ENCODE data around the gene FCHSD2. TPM values are rescaled to one million over a fixed set of nuclear protein-coding genes. Genes with fewer than 3 reads are reported as not detected.

The FCHSD2 gene
- total and polyA plus RNA-seq, 2 donors (not counting 1 experiment from before 2014, with no cell fraction given) = 113 to 189 TPM

- intact Hi-C loops (cut with micrococcal nuclease) = loop anchor here (1.0 kb wide), 2 partner anchors 347 to 458 kb away; no protein-coding TSS in a partner anchor
- Mint-ChIP-seq H3K27me3 (no peaks in the 10 kb centered on the region), H3K27ac (peak overlapping the region; percentile 86), H3K4me1 (peaks cover 24% of the 10 kb centered on the region), H3K9me3 (ENCODE audit: insufficient read depth) (no peaks in the 10 kb centered on the region), H3K4me3 (no peak overlapping the region)
- TF ChIP-seq CTCF (IDR thresholded peaks at IDR 0.05) = peak; percentile 77
- no peak for TF ChIP-seq EZH2 (IDR thresholded peaks at IDR 0.05; ENCODE audit: borderline replicate concordance, insufficient read depth, low read depth, low read length, poor library complexity, severe bottlenecking)
- H3K36me3 ChIP-seq (replicated peaks in 1 of 2; ENCODE audit: control extremely low read depth in 1 of 2, control insufficient read depth in 1 of 2, extremely low read depth in 1 of 2, insufficient read depth in 2 of 2, low read length in 1 of 2) = peaks cover 0 to 76% of the 10 kb centered on the region in 2 experiments
- peak overlapping the region; percentile 22 to 38 for H3K27ac ChIP-seq (ENCODE audit: low read length in 2 of 2)
- ChIA-PET POLR2A (interaction anchor here (0.6 to 1.7 kb wide), 6 partner anchors 9 to 345 kb away, joined by 3 to 5 read pairs (median 3); no protein-coding TSS in a partner anchor), CTCF (interaction anchor here (0.6 to 9.3 kb wide), 30 partner anchors 9 to 504 kb away, joined by 3 to 126 read pairs (median 4); partner anchors contain the start of gene STARD10)
- H3K4me2 ChIP-seq (replicated peaks; ENCODE audit: low read depth, low read length, poor library complexity, severe bottlenecking) = no peak overlapping the region
- H3K4me3 ChIP-seq (ENCODE audit: control extremely low read depth in 1 of 5, extremely low read depth in 1 of 5, insufficient read depth in 1 of 5, low read depth in 2 of 5, low read length in 4 of 5) = no peak overlapping the region
- ATAC-seq (ENCODE audit: low read depth) = peak; percentile 69
- peak; percentile 57 for DNase-seq
- no peaks in the 10 kb centered on the region for H3K79me2 ChIP-seq (ENCODE audit: control insufficient read depth, insufficient read depth, low read length)
- H3K9ac ChIP-seq (ENCODE audit: low read length) = no peak overlapping the region
- H3K9me3 ChIP-seq (ENCODE audit: control extremely low read depth in 1 of 3, control insufficient read depth in 2 of 3, insufficient read depth in 1 of 3, low read length in 2 of 3) = no peaks in the 10 kb centered on the region
- peaks cover 22% of the 10 kb centered on the region for H4K20me1 ChIP-seq (ENCODE audit: control insufficient read depth, insufficient read depth, low read length, poor library complexity, severe bottlenecking)
- WGBS (ENCODE audit: insufficient coverage) = 58% methylated on average over 9 of the region's 13 CpGs
- peaks cover 0 to 14% of the 10 kb centered on the region in 2 donors for H3K4me1 ChIP-seq (ENCODE audit: control insufficient read depth in 2 of 2, insufficient read depth in 2 of 2, low read length in 2 of 2)
- no peak overlapping the region for H2AFZ ChIP-seq (ENCODE audit: insufficient read depth, low read depth, low read length, poor library complexity, severe bottlenecking)
- no peaks in the 10 kb centered on the region for H3K27me3 ChIP-seq (replicated peaks in 1 of 4; ENCODE audit: control extremely low read depth in 1 of 4, control insufficient read depth in 3 of 4, insufficient read depth in 4 of 4, low read length in 3 of 4)
These were observed 310.4 kb downstream of the FCHSD2 start for GRCh38 chr11:72831521-72832300.

All from B cell (primary cell).